GM23248 (cell line): ENCODE results near the gene TMEM181.

Experiments
- EZH2 ChIP-seq: fragments of 200-600 bp; sonication (generic); IDR thresholded peaks from 2 replicates; pipeline ENCODE4 v1.6.1; 2018; ENCODE audit warnings: antibody characterized with exemption, mild to moderate bottlenecking; ENCODE audit not compliant: insufficient read depth, poor library complexity, severe bottlenecking
- EZH2phosphoT487 ChIP-seq: fragments of 200-600 bp; sonication (generic); IDR thresholded peaks from 2 replicates; pipeline ENCODE4 v1.6.1; 2018; ENCODE audit warnings: antibody characterized with exemption, moderate library complexity, mild to moderate bottlenecking, low read depth; ENCODE audit not compliant: insufficient read depth

DNA sequence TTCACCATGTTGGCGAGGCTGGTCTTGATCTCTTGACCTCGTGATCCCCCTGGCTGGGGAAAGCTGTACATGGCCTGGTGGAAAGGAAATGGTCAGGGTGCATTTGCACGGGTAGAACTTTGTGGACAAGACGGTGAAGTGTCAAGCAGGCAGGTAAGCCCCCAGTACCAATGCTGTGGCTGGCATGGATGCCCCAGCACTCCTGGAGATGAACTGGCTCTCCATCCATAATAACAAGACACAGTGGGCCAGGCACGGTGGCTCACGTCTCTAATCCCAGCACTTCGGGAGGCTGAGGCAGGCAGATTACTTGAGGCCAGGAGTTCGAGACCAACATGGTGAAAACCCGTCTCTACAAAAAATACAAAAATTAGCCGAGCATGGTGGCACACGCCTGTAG is 37.3 kb upstream of the TMEM181 start:
- no peak for TF ChIP-seq EZH2
- TF ChIP-seq EZH2phosphoT487: no peak
